Measurements from ENCODE around the gene CTXN1.

The CTXN1 gene

DNA sequence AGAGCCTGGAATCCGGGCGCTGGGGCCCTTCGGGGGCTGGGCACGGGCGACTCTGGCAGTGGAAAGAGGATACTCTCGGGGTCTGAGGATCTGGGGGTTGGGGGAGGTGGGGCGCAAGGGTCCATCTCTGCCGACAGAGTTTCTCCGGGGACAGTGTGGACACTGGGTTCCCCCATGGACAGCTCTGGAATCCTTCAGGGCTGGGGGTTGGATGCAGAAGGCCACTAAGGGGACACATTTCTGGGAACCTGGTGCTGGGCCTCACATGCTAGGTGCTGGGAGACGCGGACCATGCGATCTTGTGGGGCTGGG lies 9.0 kb downstream of the CTXN1 start:
- TF ChIP-seq, protein P1, sequence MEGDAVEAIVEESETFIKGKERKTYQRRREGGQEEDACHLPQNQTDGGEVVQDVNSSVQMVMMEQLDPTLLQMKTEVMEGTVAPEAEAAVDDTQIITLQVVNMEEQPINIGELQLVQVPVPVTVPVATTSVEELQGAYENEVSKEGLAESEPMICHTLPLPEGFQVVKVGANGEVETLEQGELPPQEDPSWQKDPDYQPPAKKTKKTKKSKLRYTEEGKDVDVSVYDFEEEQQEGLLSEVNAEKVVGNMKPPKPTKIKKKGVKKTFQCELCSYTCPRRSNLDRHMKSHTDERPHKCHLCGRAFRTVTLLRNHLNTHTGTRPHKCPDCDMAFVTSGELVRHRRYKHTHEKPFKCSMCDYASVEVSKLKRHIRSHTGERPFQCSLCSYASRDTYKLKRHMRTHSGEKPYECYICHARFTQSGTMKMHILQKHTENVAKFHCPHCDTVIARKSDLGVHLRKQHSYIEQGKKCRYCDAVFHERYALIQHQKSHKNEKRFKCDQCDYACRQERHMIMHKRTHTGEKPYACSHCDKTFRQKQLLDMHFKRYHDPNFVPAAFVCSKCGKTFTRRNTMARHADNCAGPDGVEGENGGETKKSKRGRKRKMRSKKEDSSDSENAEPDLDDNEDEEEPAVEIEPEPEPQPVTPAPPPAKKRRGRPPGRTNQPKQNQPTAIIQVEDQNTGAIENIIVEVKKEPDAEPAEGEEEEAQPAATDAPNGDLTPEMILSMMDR (conservative IDR thresholded peaks at IDR 0.05; ENCODE audit: low read depth, low read length) = no peak
- Histone ChIP-seq H3K4me2 (peak overlapping the region; percentile 48), H3K27ac (no peak overlapping the region), H3K9ac (no peak overlapping the region; the same call in 1 of the 2 replicates), H3K36me3 (ENCODE audit: insufficient read depth) (no peaks in the 10 kb centered on the region), H4K20me1 (ENCODE audit: insufficient read depth) (no peaks in the 10 kb centered on the region), H3K4me3 (IDR thresholded peaks at IDR 0.05; ENCODE audit: insufficient read depth, low read depth, low read length) (no peak overlapping the region), H3K4me1 (ENCODE audit: low read depth, poor library complexity, severe bottlenecking) (peaks cover 14% of the 10 kb centered on the region), H2AFZ (ENCODE audit: low read depth) (peak overlapping the region; percentile 48), H3K79me2 (ENCODE audit: insufficient read depth, low read depth) (no peaks in the 10 kb centered on the region), H3K27me3 (ENCODE audit: insufficient read depth, low read depth) (peaks cover 27% of the 10 kb centered on the region)

- H2AFZ ChIP-seq (ENCODE audit: low read depth) = peak overlapping the region; percentile 48
- H3K27me3 ChIP-seq (ENCODE audit: insufficient read depth, low read depth) = peaks cover 27% of the 10 kb centered on the region
- no peak overlapping the region; the same call in 1 of the 2 replicates for H3K9ac ChIP-seq
Observed at GRCh38 chr19:7916103-7916954, 9.6 kb downstream of the CTXN1 start.

GRCh38 chr19:7915250-7916102 lies 10.5 kb downstream of the CTXN1 start:
- Histone ChIP-seq H3K4me2 (peak overlapping the region; percentile 48; the same call in 1 of the 2 replicates), H3K4me1 (ENCODE audit: low read depth, poor library complexity, severe bottlenecking) (peaks cover 11% of the 10 kb centered on the region), H4K20me1 (ENCODE audit: insufficient read depth) (no peaks in the 10 kb centered on the region), H3K4me3 (IDR thresholded peaks at IDR 0.05; ENCODE audit: insufficient read depth, low read depth, low read length) (no peak overlapping the region), H2AFZ (ENCODE audit: low read depth) (no peak overlapping the region), H3K79me2 (ENCODE audit: insufficient read depth, low read depth) (no peaks in the 10 kb centered on the region), H3K9ac (no peak overlapping the region), H3K36me3 (ENCODE audit: insufficient read depth) (no peaks in the 10 kb centered on the region), H3K27me3 (ENCODE audit: insufficient read depth, low read depth) (peaks cover 27% of the 10 kb centered on the region), H3K27ac (no peak overlapping the region)
- TF ChIP-seq, protein P1 (conservative IDR thresholded peaks at IDR 0.05; ENCODE audit: low read depth, low read length) = no peak

More at GRCh38 chr19:7916103-7916954, 9.6 kb downstream of the CTXN1 start:
- H3K4me1 ChIP-seq (ENCODE audit: low read depth, poor library complexity, severe bottlenecking) = peaks cover 14% of the 10 kb centered on the region
- H3K4me2 ChIP-seq = peak overlapping the region; percentile 48
- TF ChIP-seq, protein P1 (conservative IDR thresholded peaks at IDR 0.05; ENCODE audit: low read depth, low read length) = no peak
- H3K36me3 ChIP-seq (ENCODE audit: insufficient read depth) = no peaks in the 10 kb centered on the region
- no peaks in the 10 kb centered on the region for H3K79me2 ChIP-seq (ENCODE audit: insufficient read depth, low read depth)
- no peak overlapping the region for H3K27ac ChIP-seq
- H4K20me1 ChIP-seq (ENCODE audit: insufficient read depth) = no peaks in the 10 kb centered on the region
- no peak overlapping the region for H3K4me3 ChIP-seq (IDR thresholded peaks at IDR 0.05; ENCODE audit: insufficient read depth, low read depth, low read length)

GRCh38 chr19:7914598-7915045 lies 11.3 kb downstream of the CTXN1 start, which contains the start of gene TGFBR3L:
TGFBR3L (plus strand) TSS chr19:7914830.
- Histone ChIP-seq H3K36me3 (ENCODE audit: insufficient read depth) (no peaks in the 10 kb centered on the region), H3K27me3 (ENCODE audit: insufficient read depth, low read depth) (peaks cover 27% of the 10 kb centered on the region), H3K4me3 (IDR thresholded peaks at IDR 0.05; ENCODE audit: insufficient read depth, low read depth, low read length) (no peak within 1 kb of the TSS), H3K79me2 (ENCODE audit: insufficient read depth, low read depth) (no peaks in the 10 kb centered on the region), H3K4me2 (no peak within 1 kb of the TSS), H3K4me1 (ENCODE audit: low read depth, poor library complexity, severe bottlenecking) (peaks cover 8% of the 10 kb centered on the region), H3K9ac (no peak within 1 kb of the TSS), H4K20me1 (ENCODE audit: insufficient read depth) (no peaks in the 10 kb centered on the region), H3K27ac (no peak within 1 kb of the TSS), H2AFZ (ENCODE audit: low read depth) (no peak within 1 kb of the TSS)
- TF ChIP-seq, protein P1 (conservative IDR thresholded peaks at IDR 0.05; ENCODE audit: low read depth, low read length) = no peak
